Effector memory CD8-positive, alpha-beta T cell (primary cell): ENCODE results near the gene RNF141.

ENCODE experiments used
- ATAC-seq: fragments of 150-1000 bp; cut with Tn5 transposase; replicated peaks from 2 replicates; pipeline ENCODE4 v1.10.0; 2021; ENCODE audit warnings: mild to moderate bottlenecking, moderate library complexity
- DNase-seq, 3 experiments: peaks; one replicate each; pipeline ENCODE4 v3.0.0; 2021
- H3K27ac Mint-ChIP-seq, 2 donors: one replicate each; pipeline ENCODE4 v1.8.0; 2022; ENCODE audit warnings: mild to moderate bottlenecking in 2 of 2, mixed read lengths in 2 of 2, moderate library complexity in 2 of 2
- H3K27me3 Mint-ChIP-seq, 2 donors: one replicate each; pipeline ENCODE4 v1.8.0; 2022; ENCODE audit warnings: mixed read lengths in 2 of 2
- H3K36me3 Mint-ChIP-seq: one replicate; pipeline ENCODE4 v1.8.0; 2022; ENCODE audit warnings: mild to moderate bottlenecking, moderate library complexity, mixed read lengths; ENCODE audit not compliant: insufficient read depth
- H3K4me1 Mint-ChIP-seq, 2 donors: one replicate each; pipeline ENCODE4 v1.8.0; 2022; ENCODE audit warnings: low read depth in 2 of 2, mixed read lengths in 2 of 2
- H3K4me3 Mint-ChIP-seq, 2 donors: one replicate each; pipeline ENCODE4 v1.8.0; 2022; ENCODE audit warnings: mild to moderate bottlenecking in 2 of 2, mixed read lengths in 2 of 2, moderate library complexity in 2 of 2
- H3K9me3 Mint-ChIP-seq, 2 donors: one replicate each; pipeline ENCODE4 v1.8.0; 2022; ENCODE audit warnings: mixed read lengths in 2 of 2

The RNF141 gene

DNA sequence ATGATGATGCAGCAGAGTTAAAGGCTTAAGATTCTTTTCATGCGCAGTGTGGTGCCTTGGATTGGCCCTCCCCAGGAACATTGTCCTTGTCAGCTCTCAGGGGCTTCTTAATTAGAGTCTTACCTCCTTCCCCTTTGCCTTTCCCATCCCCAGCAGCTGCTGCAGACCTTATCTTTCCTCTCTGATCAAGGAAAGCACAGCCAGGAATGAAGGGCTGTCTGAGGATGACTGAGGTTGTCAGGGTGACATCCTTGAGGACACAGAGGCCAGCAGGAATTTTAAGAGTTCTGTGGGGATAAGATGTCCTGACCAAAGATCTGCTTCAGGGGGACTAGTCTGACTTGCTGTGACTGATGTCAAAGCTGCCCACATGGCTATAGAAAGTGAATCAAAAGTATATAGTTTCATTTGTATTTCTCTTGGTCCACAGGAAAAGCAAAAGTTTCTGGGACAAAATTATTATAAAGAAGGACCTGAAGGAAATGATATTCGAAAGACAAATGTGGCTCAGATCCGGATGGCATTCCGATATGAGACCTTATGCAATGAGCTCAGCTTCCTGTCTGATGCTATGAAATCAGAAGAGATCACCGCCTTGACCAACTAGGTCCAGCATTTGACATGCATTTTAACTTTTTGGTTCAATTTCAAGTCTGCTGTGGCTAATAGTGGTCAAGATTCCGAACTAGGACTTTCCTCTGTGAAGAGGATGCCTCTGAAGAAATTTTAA is 35.5 kb downstream of the RNF141 start:
- H3K27me3 Mint-ChIP-seq = no peaks in the 10 kb centered on the region
- no peak overlapping the region for H3K4me3 Mint-ChIP-seq
- DNase-seq (no peak), ATAC-seq (no peak)
- H3K9me3 Mint-ChIP-seq = no peaks in the 10 kb centered on the region
- H3K27ac Mint-ChIP-seq = peak overlapping the region in 1 of 2 donors; percentile 35
- no peaks in the 10 kb centered on the region for H3K4me1 Mint-ChIP-seq
- H3K36me3 Mint-ChIP-seq = peaks cover 16% of the 10 kb centered on the region

DNA sequence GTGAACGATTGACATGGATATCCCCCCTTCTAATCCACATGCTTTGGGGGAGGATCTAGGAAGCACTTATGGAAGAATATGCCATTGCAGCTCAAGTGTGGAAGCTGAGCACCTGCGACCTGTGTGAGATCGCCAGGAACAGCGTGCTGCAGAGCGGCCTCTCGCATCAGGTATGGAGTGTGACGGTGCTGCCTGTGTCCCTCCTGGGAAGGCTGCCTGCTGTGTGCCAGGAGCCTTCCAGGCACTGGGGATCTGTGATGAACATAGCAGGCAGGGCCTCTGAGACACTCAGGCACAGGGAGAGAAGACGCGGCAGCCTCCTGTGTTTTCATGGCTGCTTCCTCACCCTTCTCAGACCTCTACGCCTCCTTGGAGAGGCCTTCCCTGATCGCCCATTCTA is 36.5 kb downstream of the RNF141 start:
- DNase-seq (no peak), ATAC-seq (no peak)
- H3K27ac Mint-ChIP-seq = peak overlapping the region; percentile 35 to 39
- H3K4me3 Mint-ChIP-seq = no peak overlapping the region
- peaks cover 19% of the 10 kb centered on the region for H3K36me3 Mint-ChIP-seq
- no peaks in the 10 kb centered on the region for H3K4me1 Mint-ChIP-seq
- H3K27me3 Mint-ChIP-seq = no peaks in the 10 kb centered on the region
- no peaks in the 10 kb centered on the region for H3K9me3 Mint-ChIP-seq

DNA sequence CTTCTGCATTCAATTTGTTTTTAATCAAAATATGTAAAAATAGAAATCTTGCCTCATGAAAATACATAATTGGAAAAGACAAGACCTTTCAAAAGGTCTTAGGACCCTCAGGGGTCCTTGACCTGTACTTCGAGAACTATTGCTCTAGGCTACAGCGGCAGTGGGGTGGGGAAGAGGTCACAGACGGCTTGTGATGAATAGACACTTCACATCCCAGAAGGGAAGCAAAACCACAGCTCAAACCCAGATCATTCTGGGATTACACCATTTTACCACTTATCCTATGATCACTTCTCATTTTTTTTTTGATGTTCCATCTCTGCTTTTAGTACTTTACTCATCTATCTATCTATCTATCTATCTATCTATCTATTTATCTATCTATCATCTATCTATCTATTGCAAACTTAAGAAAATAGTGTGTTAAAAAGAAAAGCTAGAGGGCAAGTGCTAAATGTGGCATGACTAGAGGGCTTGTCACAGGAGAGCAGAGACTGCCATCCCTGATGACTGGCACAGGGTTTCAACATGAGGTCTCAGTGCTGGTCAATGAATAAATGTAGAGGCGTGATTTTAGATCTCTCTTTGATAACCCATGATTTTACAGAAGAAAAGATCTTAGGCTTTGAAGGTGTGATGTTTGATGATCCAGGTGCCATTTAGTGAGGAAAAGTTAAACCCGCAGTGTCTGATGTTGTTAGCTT is 37.1 kb downstream of the RNF141 start:
- Mint-ChIP-seq H3K36me3 (peaks cover 22% of the 10 kb centered on the region), H3K27ac (peak overlapping the region in 1 of 2 donors; percentile 39), H3K4me3 (no peak overlapping the region), H3K27me3 (no peaks in the 10 kb centered on the region), H3K9me3 (no peaks in the 10 kb centered on the region), H3K4me1 (no peaks in the 10 kb centered on the region)
- ATAC-seq (no peak), DNase-seq (no peak)

DNA sequence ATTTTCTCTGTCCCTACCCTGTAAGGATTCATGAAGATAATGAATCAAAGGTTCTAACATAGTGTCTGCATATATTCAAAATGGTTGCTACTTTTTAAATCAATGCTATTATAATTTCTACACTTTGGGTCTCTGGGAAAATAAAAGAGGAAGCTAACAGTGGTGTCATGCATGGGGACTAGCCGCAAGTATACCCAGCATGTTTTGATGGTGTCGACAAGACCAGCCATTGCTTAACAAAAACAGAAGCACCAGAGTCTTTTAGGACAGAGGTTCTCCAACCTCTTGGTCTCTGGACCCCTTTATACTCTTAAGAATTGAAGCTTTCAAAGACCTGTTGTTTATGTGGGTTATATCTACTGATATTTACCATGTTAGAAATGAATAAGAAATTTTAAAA is 37.8 kb downstream of the RNF141 start:
- Mint-ChIP-seq H3K36me3 (peaks cover 23% of the 10 kb centered on the region), H3K27me3 (no peaks in the 10 kb centered on the region), H3K9me3 (no peaks in the 10 kb centered on the region), H3K4me3 (no peak overlapping the region), H3K4me1 (no peaks in the 10 kb centered on the region), H3K27ac (no peak overlapping the region)
- peak; percentile 29 for ATAC-seq
- no peak for DNase-seq

DNA sequence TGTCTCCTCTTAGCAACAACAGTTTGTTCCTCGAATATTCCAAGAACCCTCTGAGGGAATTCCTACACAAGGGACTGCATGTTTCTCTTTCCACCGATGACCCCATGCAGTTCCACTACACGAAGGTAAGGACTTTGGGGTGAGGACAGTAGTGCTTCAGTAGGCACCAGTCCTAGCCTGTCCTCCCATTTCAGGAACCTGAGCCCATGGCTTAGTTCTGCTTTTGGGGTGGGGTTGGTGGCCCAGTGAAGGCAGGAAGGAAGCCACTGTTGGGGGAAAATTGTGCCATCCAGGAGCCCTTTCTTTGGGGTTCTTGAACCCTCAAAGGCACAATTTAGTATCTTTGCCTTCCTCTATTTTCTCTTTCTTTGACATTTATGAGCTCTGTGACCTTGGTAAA is 38.2 kb downstream of the RNF141 start:
- Mint-ChIP-seq H3K36me3 (peaks cover 28% of the 10 kb centered on the region), H3K27me3 (no peaks in the 10 kb centered on the region), H3K27ac (peak overlapping the region in 1 of 2 donors; percentile 88), H3K9me3 (no peaks in the 10 kb centered on the region), H3K4me1 (no peaks in the 10 kb centered on the region), H3K4me3 (no peak overlapping the region)
- DNase-seq = no peak
- ATAC-seq = no peak

DNA sequence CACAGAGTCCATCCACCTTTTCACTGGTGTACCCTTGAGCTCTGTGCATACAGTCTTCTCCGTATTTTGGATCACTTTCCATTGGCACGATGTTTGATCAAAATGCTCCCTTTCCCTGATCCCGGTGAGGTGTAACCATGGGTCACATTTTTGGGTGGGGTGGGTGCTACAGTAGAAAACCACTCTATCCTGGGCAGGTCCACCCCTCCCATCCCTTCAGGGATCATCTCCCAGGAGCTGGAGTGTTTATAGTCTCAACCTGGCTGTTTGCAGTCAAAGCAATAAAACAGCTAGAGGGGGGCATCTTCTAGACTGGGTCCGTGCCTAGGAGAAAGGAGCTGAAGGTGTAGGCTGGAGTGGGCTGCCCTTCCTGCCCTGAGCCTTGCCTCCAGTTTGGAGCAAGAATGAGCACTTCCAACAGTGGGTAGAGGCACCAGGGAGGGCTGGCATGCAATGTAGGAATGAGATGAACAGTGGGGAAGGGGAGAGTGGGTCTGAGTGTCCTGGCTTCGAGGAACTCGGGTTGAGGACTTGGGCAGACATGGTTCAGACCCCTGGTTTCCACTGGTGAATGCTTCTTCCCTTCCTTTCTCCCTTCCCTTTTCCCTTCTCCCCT is 38.8 kb downstream of the RNF141 start:
- DNase-seq (no peak), ATAC-seq (no peak)
- peak overlapping the region; percentile 57 to 88 for H3K27ac Mint-ChIP-seq
- H3K36me3 Mint-ChIP-seq = peaks cover 31% of the 10 kb centered on the region
- H3K9me3 Mint-ChIP-seq = no peaks in the 10 kb centered on the region
- no peak overlapping the region for H3K4me3 Mint-ChIP-seq
- H3K27me3 Mint-ChIP-seq = no peaks in the 10 kb centered on the region
- H3K4me1 Mint-ChIP-seq = no peaks in the 10 kb centered on the region

DNA sequence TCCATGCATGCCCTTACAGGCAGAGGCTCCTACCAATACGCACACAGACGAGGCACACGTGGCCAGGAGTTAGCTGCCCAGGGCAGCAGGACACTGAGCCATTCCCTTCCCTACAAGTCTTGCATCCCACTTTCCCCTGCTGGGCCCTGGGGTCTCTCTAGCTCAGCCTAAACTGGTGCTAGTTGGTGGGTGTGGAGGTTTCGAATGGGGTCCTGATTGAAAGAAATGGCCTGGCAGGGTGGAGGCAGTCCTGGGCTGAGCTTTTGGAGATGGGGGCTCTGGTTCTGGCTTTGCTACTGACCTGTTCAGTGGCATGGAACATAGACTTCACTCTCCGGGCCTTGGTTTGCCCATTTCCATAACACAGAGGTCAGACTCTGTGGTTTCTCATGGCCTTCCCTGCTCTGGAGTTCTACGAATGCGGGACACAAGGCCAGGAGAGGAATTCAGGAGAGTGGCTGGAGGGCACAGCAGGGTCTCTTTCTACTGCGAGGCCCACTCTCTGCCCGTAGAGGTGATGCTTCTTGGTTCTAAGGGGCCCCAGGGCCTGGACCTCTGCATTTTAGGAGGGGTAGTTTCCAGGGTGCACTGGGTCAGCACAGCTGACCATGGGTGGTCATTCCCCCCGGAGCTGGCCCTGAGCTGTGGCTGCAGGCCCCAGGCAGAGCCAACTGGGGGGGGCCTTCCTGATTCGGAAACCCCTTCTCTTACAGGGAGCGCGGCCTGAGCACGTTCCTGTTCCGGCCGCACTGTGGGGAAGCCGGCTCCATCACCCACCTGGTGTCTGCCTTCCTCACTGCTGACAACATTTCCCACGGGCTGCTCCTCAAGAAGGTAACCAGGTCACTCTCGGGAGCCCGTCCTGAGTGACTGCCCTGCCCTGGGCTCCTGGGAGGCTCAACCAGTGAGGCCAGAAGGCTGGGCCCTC is 40.0 kb downstream of the RNF141 start:
- DNase-seq (no peak), ATAC-seq (no peak)
- H3K36me3 Mint-ChIP-seq = peaks cover 34% of the 10 kb centered on the region
- H3K4me3 Mint-ChIP-seq = no peak overlapping the region
- no peak overlapping the region for H3K27ac Mint-ChIP-seq
- H3K9me3 Mint-ChIP-seq = no peaks in the 10 kb centered on the region
- H3K4me1 Mint-ChIP-seq = peaks cover 0 to 4% of the 10 kb centered on the region in 2 donors
- no peaks in the 10 kb centered on the region for H3K27me3 Mint-ChIP-seq

DNA sequence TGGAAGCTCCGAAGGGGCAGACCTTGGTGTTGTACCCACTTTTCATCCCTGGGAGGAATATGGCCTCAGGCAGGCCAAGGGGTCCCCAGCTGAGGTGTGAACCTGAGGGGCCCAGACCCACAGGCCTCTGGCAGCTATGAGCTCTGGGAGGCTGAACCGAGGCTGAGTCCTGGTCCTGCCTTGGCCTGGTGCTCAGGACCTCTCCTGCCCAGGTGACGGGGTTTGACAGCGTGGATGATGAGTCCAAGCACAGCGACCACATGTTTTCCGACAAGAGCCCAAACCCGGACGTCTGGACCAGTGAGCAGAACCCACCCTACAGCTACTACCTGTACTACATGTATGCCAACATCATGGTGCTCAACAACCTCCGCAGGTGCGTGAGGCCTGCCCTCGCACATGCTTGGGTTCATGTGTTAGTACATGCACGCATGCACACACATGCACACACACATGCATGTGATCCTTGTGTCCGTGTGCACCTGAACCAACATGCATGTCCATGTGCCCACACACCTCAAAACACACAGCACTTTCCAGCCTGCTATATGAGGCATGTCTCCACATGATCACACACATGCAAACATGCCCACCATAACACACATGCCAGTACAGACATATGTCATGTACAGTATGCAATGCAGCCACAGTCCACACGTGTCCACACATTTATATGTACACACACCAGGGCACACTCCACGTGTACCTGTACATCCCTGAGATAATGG is 40.9 kb downstream of the RNF141 start:
- Mint-ChIP-seq H3K9me3 (no peaks in the 10 kb centered on the region), H3K27ac (peak overlapping the region in 1 of 2 donors; percentile 8), H3K4me3 (no peak overlapping the region), H3K36me3 (peaks cover 44% of the 10 kb centered on the region), H3K27me3 (no peaks in the 10 kb centered on the region), H3K4me1 (peaks cover 0 to 4% of the 10 kb centered on the region in 2 donors)
- ATAC-seq (no peak), DNase-seq (no peak)

DNA sequence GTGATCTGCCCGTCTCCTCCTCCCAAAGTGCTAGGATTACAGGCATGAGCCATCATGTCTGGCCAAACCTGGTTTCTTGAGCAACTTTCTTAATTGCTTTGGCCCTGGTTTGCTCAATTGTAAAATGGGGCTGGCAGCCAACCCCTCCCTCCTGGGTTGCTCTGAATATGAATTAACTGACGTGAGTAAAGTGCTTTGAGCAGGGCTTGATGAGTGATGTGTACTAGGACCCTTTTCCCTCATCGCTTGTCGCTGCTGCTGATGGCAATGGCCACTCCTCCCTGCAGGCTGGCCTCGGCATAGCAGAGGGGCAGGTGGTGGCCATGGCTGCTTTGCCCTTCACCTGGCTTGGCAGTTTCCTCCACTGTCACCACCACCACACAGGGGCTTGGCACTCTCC is 41.5 kb downstream of the RNF141 start:
- H3K9me3 Mint-ChIP-seq = no peaks in the 10 kb centered on the region
- H3K4me3 Mint-ChIP-seq = no peak overlapping the region
- no peak for DNase-seq
- peaks cover 0 to 4% of the 10 kb centered on the region in 2 donors for H3K4me1 Mint-ChIP-seq
- no peak for ATAC-seq
- H3K27ac Mint-ChIP-seq = no peak overlapping the region
- peaks cover 49% of the 10 kb centered on the region for H3K36me3 Mint-ChIP-seq
- H3K27me3 Mint-ChIP-seq = no peaks in the 10 kb centered on the region

DNA sequence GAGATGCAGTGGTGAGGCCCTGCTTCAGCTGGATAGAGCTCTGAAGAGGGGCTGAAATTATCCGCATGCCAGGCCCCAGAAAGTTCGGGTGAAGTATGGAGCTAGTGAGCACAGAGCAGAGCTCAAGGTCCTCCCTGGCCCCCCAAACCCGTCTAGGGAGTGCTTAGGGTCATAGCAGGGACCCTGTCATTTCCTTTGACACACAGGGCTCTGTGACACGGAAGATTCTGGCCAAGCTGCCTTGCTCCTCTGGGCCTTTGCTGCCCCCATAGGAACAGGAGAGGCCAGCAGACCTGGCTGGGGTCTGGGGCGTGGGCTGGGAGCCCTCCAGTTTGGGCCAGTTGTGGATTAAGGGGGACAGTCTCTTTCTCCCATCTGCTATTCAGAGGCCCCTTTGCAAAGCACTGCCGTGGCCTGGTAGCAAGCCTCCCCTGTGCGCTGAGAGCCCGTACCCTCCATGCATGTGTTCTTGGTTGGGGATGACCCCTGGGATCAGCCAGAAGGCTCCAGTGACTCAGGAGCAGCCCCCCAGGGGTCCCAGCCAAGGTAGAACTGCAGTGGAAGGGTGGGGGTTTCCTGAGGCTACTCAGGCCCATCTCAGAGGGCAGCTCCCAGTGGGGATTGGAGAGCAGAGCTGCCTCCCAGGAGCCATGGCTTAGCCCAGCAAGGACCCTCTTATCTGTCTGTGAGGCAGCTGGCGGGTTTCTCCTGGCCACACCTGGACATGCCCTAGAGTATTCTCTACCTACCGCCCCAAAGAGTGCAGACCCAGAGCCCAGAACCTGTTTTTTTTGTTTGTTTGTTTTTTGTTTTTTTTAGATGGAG is 42.3 kb downstream of the RNF141 start:
- Mint-ChIP-seq H3K4me1 (peaks cover 0 to 4% of the 10 kb centered on the region in 2 donors), H3K27me3 (no peaks in the 10 kb centered on the region)

DNA sequence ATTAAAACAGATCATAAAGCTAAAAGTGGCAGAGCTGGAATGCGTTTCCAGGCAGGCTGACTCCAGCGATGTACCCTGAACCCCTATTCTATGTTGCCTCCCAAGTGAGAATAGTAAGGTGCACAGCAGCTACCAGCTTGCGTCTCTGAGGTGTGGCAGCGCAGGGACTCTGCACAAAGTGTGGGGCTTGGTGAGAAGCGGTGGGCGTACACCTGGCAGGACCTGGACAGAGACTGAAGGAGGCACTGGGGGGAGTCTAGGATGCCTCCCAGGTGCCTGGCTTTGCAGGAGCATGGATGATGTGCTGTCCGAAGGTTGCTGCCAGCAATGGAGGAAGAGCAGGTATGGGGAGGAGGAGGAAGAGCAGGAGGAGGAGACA is 43.0 kb downstream of the RNF141 start:
- H3K27ac Mint-ChIP-seq = peak overlapping the region in 1 of 2 donors; percentile 62

More for the DNA sequence above, 42.3 kb downstream of the RNF141 start:
- no peaks in the 10 kb centered on the region for H3K9me3 Mint-ChIP-seq
- peak overlapping the region in 1 of 2 donors; percentile 62 for H3K27ac Mint-ChIP-seq
- no peak for DNase-seq
- no peak overlapping the region for H3K4me3 Mint-ChIP-seq
- ATAC-seq = no peak
- H3K36me3 Mint-ChIP-seq = peaks cover 44% of the 10 kb centered on the region

More for the DNA sequence above, 43.0 kb downstream of the RNF141 start:
- no peaks in the 10 kb centered on the region for H3K9me3 Mint-ChIP-seq
- H3K4me1 Mint-ChIP-seq = peaks cover 0 to 4% of the 10 kb centered on the region in 2 donors
- H3K36me3 Mint-ChIP-seq = peaks cover 42% of the 10 kb centered on the region
- H3K4me3 Mint-ChIP-seq = no peak overlapping the region
- DNase-seq (no peak), ATAC-seq (no peak)
- H3K27me3 Mint-ChIP-seq = no peaks in the 10 kb centered on the region
